Glomerular visceral epithelial cell (primary cell): ENCODE measurements around the gene AGBL4.

ENCODE experiments used
- DNase-seq: peaks from one replicate; pipeline ENCODE4 v3.0.0-alpha.2; 2016; ENCODE audit errors: extremely low spot score

AGBL4 gene

GRCh38 chr1:48592330-48592729 lies 1431.4 kb downstream of the AGBL4 start:
- no peak for DNase-seq

- no peak for DNase-seq
Observed at GRCh38 chr1:48591181-48591580, 1432.6 kb downstream of the AGBL4 start.

GRCh38 chr1:48588061-48588460 lies 1435.7 kb downstream of the AGBL4 start:
- DNase-seq, result no peak

GRCh38 chr1:48582408-48582807 lies 1441.3 kb downstream of the AGBL4 start:
- no peak for DNase-seq

- no peak for DNase-seq
Observed at GRCh38 chr1:48581270-48581669, 1442.5 kb downstream of the AGBL4 start.

- no peak for DNase-seq
Observed at GRCh38 chr1:48576565-48576964, 1447.2 kb downstream of the AGBL4 start.

GRCh38 chr1:48572646-48573258 lies 1451.0 kb downstream of the AGBL4 start:
- peak; percentile 49 for DNase-seq

GRCh38 chr1:48572134-48572533 lies 1451.6 kb downstream of the AGBL4 start:
- no peak for DNase-seq

- DNase-seq, result no peak
Observed at GRCh38 chr1:48571303-48571987, 1452.3 kb downstream of the AGBL4 start.

GRCh38 chr1:48570568-48570967 lies 1453.2 kb downstream of the AGBL4 start:
- no peak for DNase-seq

GRCh38 chr1:48568501-48568900 lies 1455.3 kb downstream of the AGBL4 start:
- no peak for DNase-seq

- no peak for DNase-seq
Observed at GRCh38 chr1:48566492-48566891, 1457.3 kb downstream of the AGBL4 start.

- DNase-seq, result no peak
Observed at GRCh38 chr1:48563021-48563420, 1460.7 kb downstream of the AGBL4 start.

- no peak for DNase-seq
Observed at GRCh38 chr1:48561444-48561843, 1462.3 kb downstream of the AGBL4 start.

GRCh38 chr1:48560577-48560976 lies 1463.2 kb downstream of the AGBL4 start:
- DNase-seq, result no peak

GRCh38 chr1:48560116-48560515 lies 1463.6 kb downstream of the AGBL4 start:
- no peak for DNase-seq

GRCh38 chr1:48558366-48558765 lies 1465.4 kb downstream of the AGBL4 start:
- DNase-seq, result no peak

- DNase-seq, result no peak
Observed at GRCh38 chr1:48556186-48556850, 1467.4 kb downstream of the AGBL4 start.

- DNase-seq, result no peak
Observed at GRCh38 chr1:48555271-48555670, 1468.5 kb downstream of the AGBL4 start.

GRCh38 chr1:48552903-48553606 lies 1470.7 kb downstream of the AGBL4 start:
- no peak for DNase-seq

- no peak for DNase-seq
Observed at GRCh38 chr1:48552420-48552819, 1471.3 kb downstream of the AGBL4 start.

GRCh38 chr1:48548985-48549384 lies 1474.8 kb downstream of the AGBL4 start:
- DNase-seq, result no peak
